Stomach (tissue), 9 donors: ENCODE measurements around the gene PLEKHG1. TPM values are rescaled to one million over a fixed set of nuclear protein-coding genes. Genes with fewer than 3 reads are reported as not detected.

ENCODE experiments used
- DNase-seq, 2 donors: peaks; one replicate each; pipeline versions ENCODE4 v3.0.0 to v3.0.0-alpha.2; 2013 to 2019
- H3K27ac ChIP-seq, 5 donors: fragments of 200-600 bp in 4 of 5; sonication (generic) in 4 of 5; one replicate each; pipeline ENCODE4 v1.5.1; 2013 to 2019; ENCODE audit warnings: mild to moderate bottlenecking in 1 of 5, moderate library complexity in 1 of 5
- H3K27me3 ChIP-seq, 3 donors: fragments of 200-600 bp; sonication (generic); one replicate each; pipeline ENCODE4 v1.5.1; 2017 to 2019; ENCODE audit warnings: mixed run types in 1 of 3
- H3K36me3 ChIP-seq, 4 donors: fragments of 200-600 bp; sonication (generic); 1 replicate in 3 of 4; 2 replicates in 1 of 4; pipeline ENCODE4 v1.5.1; 2016 to 2019
- H3K4me1 ChIP-seq, 4 donors: fragments of 200-600 bp; sonication (generic); one replicate each; pipeline ENCODE4 v1.5.1; 2016 to 2019
- H3K4me3 ChIP-seq, 4 donors: fragments of 200-600 bp; sonication (generic) in 3 of 4; one replicate each; pipeline ENCODE4 v1.5.1; 2016 to 2019; ENCODE audit warnings: mild to moderate bottlenecking in 1 of 4
- H3K9me3 ChIP-seq, 4 donors: fragments of 200-600 bp; sonication (generic); one replicate each; pipeline ENCODE4 v1.5.1; 2016 to 2019
- EP300 ChIP-seq: sonication (generic); formaldehyde crosslinking; IDR thresholded peaks from one replicate; pipeline ENCODE4 v1.6.1; 2017; ENCODE audit warnings: antibody characterized with exemption
- POLR2A ChIP-seq, 4 donors: fragments of 450-650 bp; IDR thresholded peaks; one replicate each; pipeline ENCODE4 v1.6.1; 2016; ENCODE audit warnings: antibody characterized with exemption in 4 of 4, control low read depth in 2 of 4, mild to moderate bottlenecking in 1 of 4, moderate library complexity in 1 of 4
- POLR2AphosphoS5 ChIP-seq, 3 donors: sonication (generic); formaldehyde crosslinking; IDR thresholded peaks; one replicate each; pipeline ENCODE4 v1.6.1; 2016; ENCODE audit warnings: antibody characterized with exemption in 3 of 3
- WGBS, 5 donors: extraction: QIAGEN DNeasy Blood & Tissue Kit in 3 of 5; methylation state at CpG; one replicate each; pipeline versions ENCODE4 v1.1.5 to v1.1.7; 2013 to 2018; 5-methylcytosine and 5-hydroxymethylcytosine counted together
- intact Hi-C: fragments of 100-400 bp; cut with DNase I; formaldehyde crosslinking; loops from one replicate; pipeline ENCODE4 v1.15.1; 2023; ENCODE audit warnings: low total_unique reads
- polyA plus RNA-seq, 3 donors: library from polyadenylated mRNA; stranded (reverse); fragments of 200-250 nt; gene quantifications; one replicate each; pipeline ENCODE4 v1.2.3, GENCODE V29; 2013
- total RNA-seq, 5 donors: library from RNA; depleted of rRNA; stranded (reverse); fragments of >200 nt; gene quantifications; one replicate each; pipeline versions ENCODE4 v1.1.0 to v1.2.3, GENCODE V29; 2014 to 2016
- TF ChIP-seq, protein P1 (sequence below), 7 experiments: fragments of 450-650 bp in 4 of 7; fragments of 200-600 bp in 3 of 7; sonication (generic) in 3 of 7; IDR thresholded peaks; one replicate each; pipeline ENCODE4 v1.5.1; 2016 to 2019; ENCODE audit warnings: antibody characterized with exemption in 7 of 7, control low read depth in 2 of 7, mild to moderate bottlenecking in 1 of 7
- donor health status: healthy with polysubstance abuse.
- donor health status: Bipolar disorder and iron deficiency.
- donor health status: healthy.

PLEKHG1 gene
- total and polyA plus RNA-seq, 8 donors: 1.9 to 92.9 (median 10.4) TPM

DNA sequence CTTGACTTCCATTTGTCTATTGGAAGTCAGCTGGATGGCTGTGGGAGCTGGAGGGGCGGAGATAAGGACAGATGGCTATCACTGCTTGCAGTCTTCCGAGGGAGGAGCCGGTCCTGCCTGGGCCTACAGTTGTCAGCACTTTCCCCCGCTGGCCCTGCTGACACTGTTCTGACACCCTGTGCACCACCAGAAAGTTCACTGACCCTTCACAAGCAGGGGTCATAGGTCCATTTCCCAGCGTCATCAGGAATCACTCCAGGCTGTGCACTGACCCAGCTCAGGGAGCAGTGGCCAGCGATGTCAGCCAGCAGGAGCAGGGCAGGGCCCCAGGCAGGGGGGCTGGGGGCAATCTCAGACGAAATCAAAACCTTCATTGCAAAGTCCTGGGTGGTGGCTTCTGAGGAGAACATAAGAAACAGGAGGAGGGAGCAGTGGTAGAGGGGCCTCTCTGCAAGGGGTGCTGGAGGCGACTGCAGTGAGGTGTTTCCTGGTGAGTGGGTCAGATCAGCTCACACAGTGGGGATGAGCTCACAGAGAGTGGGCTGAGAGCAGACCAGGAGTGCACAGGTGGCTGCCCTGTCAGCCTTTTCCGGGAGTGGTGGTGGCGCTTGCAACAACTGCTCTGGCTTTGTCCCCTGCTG, 26.5 kb upstream of the PLEKHG1 start:
- Histone ChIP-seq H3K4me3 (no peak overlapping the region), H3K27me3 (peaks cover 0 to 18% (median 0%) of the 10 kb centered on the region in 3 donors), H3K36me3 (no peaks in the 10 kb centered on the region), H3K27ac (no peak overlapping the region), H3K9me3 (no peaks in the 10 kb centered on the region), H3K4me1 (no peaks in the 10 kb centered on the region)
- no peak for TF ChIP-seq POLR2A (IDR thresholded peaks at IDR 0.05)
- TF ChIP-seq POLR2AphosphoS5 (IDR thresholded peaks at IDR 0.05): no peak
- intact Hi-C loops: no loop called here
- DNase-seq: no peak
- WGBS, 5 donors: 57 to 67% (median 62%) methylated on average over 7 to 10 of the region's 10 CpGs

DNA sequence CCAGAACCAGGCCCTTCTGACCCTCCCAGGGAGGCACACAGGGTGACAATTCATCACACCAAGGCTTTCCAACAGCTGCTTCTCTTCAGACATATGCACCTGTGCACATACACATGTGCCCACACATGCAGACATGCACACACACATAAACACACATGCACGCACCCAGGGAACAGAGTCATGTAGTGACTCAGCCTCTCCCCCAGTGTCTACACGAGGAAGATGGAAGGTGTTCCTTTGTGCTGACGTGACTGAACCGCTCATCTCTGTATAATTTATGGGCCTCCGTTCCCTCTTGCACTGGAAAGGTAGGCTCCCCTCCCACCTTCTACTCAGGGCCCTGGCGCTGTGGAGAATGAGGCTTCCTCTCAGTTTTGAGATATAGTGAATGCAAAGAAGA, 23.8 kb upstream of the PLEKHG1 start:
- intact Hi-C loops: no loop called here
- DNase-seq: no peak
- peaks cover 0 to 18% (median 0%) of the 10 kb centered on the region in 3 donors for H3K27me3 ChIP-seq
- H3K9me3 ChIP-seq: no peaks in the 10 kb centered on the region
- no peak overlapping the region for H3K27ac ChIP-seq
- H3K4me3 ChIP-seq: no peak overlapping the region
- TF ChIP-seq POLR2AphosphoS5 (IDR thresholded peaks at IDR 0.05) (no peak), POLR2A (IDR thresholded peaks at IDR 0.05) (no peak), EP300 (no peak)
- TF ChIP-seq, protein P1, sequence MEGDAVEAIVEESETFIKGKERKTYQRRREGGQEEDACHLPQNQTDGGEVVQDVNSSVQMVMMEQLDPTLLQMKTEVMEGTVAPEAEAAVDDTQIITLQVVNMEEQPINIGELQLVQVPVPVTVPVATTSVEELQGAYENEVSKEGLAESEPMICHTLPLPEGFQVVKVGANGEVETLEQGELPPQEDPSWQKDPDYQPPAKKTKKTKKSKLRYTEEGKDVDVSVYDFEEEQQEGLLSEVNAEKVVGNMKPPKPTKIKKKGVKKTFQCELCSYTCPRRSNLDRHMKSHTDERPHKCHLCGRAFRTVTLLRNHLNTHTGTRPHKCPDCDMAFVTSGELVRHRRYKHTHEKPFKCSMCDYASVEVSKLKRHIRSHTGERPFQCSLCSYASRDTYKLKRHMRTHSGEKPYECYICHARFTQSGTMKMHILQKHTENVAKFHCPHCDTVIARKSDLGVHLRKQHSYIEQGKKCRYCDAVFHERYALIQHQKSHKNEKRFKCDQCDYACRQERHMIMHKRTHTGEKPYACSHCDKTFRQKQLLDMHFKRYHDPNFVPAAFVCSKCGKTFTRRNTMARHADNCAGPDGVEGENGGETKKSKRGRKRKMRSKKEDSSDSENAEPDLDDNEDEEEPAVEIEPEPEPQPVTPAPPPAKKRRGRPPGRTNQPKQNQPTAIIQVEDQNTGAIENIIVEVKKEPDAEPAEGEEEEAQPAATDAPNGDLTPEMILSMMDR (IDR thresholded peaks at IDR 0.05): no peak
- 81 to 94% (median 84%) methylated on average over 6 of the region's 6 CpGs for WGBS, 5 donors
- no peaks in the 10 kb centered on the region for H3K4me1 ChIP-seq
- no peaks in the 10 kb centered on the region for H3K36me3 ChIP-seq

DNA sequence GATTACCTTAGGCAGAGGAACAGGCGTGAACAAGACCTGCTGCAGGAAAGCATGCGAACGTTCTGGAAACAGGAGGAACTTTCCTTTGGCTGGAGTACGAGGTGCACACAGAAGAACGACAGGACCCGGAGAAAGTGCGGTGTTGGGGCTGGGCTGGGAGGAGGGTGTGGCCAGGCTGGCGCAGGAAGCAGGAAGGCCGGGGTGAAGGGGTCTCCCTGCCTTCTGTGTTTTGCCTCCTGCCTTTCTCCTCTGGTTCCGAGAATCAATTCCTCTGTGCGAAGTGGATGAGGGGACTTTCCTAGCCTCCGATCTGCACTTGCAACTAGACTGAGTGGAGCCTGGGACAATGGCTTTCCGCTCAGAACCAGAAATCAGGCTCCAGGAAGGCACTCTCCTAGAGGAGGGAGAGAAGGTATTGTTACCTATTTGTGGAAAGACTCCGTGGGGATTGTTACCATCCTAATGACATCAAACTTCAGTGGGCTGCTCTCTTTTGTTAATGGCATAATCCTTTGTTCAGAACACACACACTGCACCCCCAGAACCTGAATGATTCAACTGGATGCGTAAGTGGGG, 22.9 kb upstream of the PLEKHG1 start:
- Histone ChIP-seq H3K9me3 (no peaks in the 10 kb centered on the region), H3K4me1 (no peaks in the 10 kb centered on the region), H3K27ac (no peak overlapping the region), H3K27me3 (peaks cover 0 to 18% (median 0%) of the 10 kb centered on the region in 3 donors), H3K4me3 (no peak overlapping the region), H3K36me3 (no peaks in the 10 kb centered on the region)
- WGBS, 5 donors: 70 to 91% (median 76%) methylated on average over 15 of the region's 15 CpGs
- TF ChIP-seq, protein P1 (IDR thresholded peaks at IDR 0.05): no peak
- no peak for TF ChIP-seq POLR2A (IDR thresholded peaks at IDR 0.05)
- no peak for TF ChIP-seq POLR2AphosphoS5 (IDR thresholded peaks at IDR 0.05)
- TF ChIP-seq EP300: no peak
- intact Hi-C loops: no loop called here
- no peak for DNase-seq

DNA sequence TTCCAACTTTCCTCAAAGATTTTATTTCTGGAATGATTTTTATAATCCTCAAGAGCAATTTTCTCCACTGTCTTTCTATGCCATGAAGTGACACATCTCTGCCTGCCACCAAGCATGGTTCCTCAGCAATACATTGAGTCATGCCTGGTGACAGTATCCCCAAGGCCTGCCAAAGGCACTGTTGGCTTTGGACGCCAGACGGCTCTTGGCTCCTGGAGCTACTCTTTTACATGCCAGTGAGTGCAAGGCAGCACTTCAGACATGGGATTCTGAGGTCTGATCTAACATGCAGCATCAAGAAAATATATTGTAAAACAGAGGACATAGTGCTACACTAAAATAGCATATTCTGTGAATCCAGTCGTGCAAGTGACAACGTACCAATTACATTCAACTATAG, 20.1 kb upstream of the PLEKHG1 start:
- intact Hi-C loops: no loop called here
- no peak for DNase-seq
- H3K4me1 ChIP-seq: no peaks in the 10 kb centered on the region
- TF ChIP-seq, protein P1 (IDR thresholded peaks at IDR 0.05): no peak
- TF ChIP-seq EP300 (no peak), POLR2AphosphoS5 (IDR thresholded peaks at IDR 0.05) (no peak), POLR2A (IDR thresholded peaks at IDR 0.05) (no peak)
- no peak overlapping the region for H3K4me3 ChIP-seq
- WGBS, 5 donors: 70 to 91% (median 83%) methylated on average over 4 of the region's 4 CpGs
- H3K27me3 ChIP-seq: peaks cover 0 to 5% (median 0%) of the 10 kb centered on the region in 3 donors
- no peak overlapping the region for H3K27ac ChIP-seq
- H3K9me3 ChIP-seq: no peaks in the 10 kb centered on the region
- H3K36me3 ChIP-seq: no peaks in the 10 kb centered on the region

DNA sequence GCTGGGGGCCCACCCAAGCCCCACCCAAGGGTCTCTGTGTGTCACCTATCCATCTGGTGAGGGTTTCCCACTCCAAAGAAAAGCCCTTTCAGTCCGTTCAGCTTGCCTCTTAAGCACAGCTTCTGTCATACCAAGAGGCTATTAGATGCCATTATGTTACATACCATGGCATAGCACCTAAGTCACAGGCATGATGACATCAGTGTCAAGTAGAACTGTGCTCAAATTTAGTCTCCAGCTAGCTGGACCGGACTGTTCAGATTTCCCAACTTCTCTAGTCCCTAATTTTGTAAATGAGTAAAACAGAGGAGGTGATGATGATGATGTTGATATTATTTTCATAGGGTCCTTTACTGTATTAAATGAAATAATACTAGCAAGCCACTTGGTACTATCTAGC, 19.2 kb upstream of the PLEKHG1 start:
- TF ChIP-seq, protein P1 (IDR thresholded peaks at IDR 0.05): no peak
- TF ChIP-seq EP300 (no peak), POLR2AphosphoS5 (IDR thresholded peaks at IDR 0.05) (no peak), POLR2A (IDR thresholded peaks at IDR 0.05) (no peak)
- WGBS, 5 donors: 88 to 96% (median 93%) methylated on average over 2 of the region's 2 CpGs

More for the DNA sequence above, 19.2 kb upstream of the PLEKHG1 start:
- DNase-seq: no peak
- H3K4me3 ChIP-seq: no peak overlapping the region
- intact Hi-C loops: no loop called here
- H3K27ac ChIP-seq: no peak overlapping the region
- H3K36me3 ChIP-seq: no peaks in the 10 kb centered on the region
- no peaks in the 10 kb centered on the region for H3K4me1 ChIP-seq
- no peaks in the 10 kb centered on the region for H3K9me3 ChIP-seq
- peaks cover 0 to 5% (median 0%) of the 10 kb centered on the region in 3 donors for H3K27me3 ChIP-seq
